ACHN (cell line): Measurements from ENCODE around the gene TMEM107.
"Not testable (repeated sequence)": the region's sequence is repeated elsewhere in the genome, so short reads cannot be mapped to it uniquely, and the experiment has no call there.

Experiments
- DNase-seq: peaks from one replicate; pipeline ENCODE4 v3.0.0-alpha.2; 2015
- in situ Hi-C: cut with HindIII; loops from 2 replicates; pipeline ENCODE4 v1.10.0; 2017; ENCODE audit warnings: low sequenced_read_pairs, low pct_ligation_motif_present, low pct_unique_long_range_greater_than_20kb

The TMEM107 gene

DNA sequence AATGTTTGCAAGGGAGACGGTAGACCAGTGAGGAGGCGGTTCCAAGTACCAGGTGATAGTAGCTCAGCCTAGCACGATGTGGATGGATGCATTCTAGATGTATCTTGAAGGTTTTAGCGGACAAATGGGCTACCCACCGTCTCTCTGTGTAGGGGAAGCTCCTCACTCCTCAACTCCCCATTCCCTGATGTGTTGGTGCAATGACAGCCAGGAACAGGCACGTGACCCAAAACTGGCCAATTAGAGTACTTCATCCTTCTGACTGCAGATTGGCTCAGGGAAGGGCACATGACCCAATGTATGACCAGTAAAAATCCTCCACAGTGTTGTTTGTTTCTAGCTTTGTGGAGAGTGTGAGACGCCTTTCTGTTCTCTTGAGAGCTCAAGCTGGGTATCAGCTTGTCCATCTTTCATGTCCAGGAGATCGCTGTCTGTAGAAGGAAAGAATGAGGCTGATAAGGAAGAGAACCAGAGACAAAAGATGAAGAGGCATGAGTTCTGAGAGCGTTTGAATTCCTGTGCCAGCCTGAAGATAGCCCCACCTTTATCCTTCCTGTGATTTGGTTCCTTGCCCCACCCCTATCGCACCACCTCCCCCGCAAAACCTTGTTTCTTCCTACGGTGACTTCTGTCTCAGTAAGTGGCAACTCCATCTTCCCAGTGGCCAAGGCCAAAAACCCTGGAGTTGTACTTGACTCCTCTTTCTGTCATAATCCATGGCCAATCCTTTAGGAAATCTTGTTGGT is 16.1 kb upstream of the TMEM107 start:
- in situ Hi-C loops = no loop called here
- DNase-seq = peak; percentile 97

DNA sequence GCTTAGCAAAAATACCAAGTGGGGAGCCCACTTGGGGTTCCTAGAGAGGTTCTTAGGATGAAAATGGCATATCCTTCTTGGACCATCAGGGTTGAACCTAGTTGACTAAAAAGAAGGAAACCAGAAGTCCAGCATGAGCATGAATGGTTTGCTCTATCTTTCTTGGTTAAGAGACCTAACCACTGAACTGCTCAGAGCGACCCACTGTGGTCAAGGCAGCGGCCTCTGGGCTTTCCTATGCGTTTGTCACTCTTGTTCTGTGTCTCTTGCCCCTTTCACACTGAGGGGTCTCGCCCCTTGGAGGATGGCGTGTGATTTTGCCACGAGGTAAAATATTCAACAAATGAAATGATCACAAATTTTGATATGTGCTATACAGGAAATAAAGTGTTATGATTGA is 14.3 kb upstream of the TMEM107 start:
- DNase-seq = no peak
- in situ Hi-C loops = no loop called here

- DNase-seq = peak; percentile 99
- in situ Hi-C loops = no loop called here
These were observed 13.7 kb upstream of the TMEM107 start, which contains the start of gene BORCS6 for GRCh38 chr17:8189711-8190477. Gene BORCS6, minus strand, starts transcription at chr17:8190180. Its CDS starts 40 bp downstream, at chr17:8190140.

DNA sequence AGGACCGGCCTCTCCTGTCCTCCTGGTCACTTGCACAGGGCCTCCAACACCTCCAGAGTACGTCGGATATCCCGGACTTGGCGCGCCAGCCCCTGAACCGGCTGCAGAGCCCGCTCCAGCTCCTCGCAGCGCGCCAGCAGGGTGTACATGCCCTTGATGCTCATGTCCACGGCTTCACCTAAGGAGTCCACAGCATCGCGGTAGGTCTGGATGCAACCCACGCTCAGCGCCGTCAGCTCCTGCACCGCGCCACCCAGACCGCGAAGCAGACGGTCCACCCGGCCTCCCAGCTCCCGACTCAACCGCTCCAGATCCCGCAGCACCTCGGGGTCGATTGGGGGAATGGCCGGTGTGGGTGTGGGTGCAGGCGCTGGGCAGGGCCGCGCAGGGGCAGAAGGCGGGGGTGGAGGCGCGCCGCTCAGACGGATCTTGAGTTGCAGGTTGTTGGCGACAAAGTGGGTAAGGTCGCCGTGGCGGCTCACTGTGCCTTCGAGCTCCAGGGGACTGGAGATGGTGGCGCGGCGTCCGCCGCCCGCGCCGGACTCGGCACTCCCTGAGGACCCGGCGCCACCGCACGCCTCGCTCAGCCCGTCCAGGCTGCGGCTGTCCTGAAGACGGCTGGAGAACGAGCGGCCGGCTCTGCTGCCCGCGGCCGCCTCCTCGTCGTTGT is 13.0 kb upstream of the TMEM107 start:
- in situ Hi-C loops = no loop called here
- no peak for DNase-seq

GRCh38 chr17:8188263-8188839 is 12.2 kb upstream of the TMEM107 start:
- in situ Hi-C loops = no loop called here

DNA sequence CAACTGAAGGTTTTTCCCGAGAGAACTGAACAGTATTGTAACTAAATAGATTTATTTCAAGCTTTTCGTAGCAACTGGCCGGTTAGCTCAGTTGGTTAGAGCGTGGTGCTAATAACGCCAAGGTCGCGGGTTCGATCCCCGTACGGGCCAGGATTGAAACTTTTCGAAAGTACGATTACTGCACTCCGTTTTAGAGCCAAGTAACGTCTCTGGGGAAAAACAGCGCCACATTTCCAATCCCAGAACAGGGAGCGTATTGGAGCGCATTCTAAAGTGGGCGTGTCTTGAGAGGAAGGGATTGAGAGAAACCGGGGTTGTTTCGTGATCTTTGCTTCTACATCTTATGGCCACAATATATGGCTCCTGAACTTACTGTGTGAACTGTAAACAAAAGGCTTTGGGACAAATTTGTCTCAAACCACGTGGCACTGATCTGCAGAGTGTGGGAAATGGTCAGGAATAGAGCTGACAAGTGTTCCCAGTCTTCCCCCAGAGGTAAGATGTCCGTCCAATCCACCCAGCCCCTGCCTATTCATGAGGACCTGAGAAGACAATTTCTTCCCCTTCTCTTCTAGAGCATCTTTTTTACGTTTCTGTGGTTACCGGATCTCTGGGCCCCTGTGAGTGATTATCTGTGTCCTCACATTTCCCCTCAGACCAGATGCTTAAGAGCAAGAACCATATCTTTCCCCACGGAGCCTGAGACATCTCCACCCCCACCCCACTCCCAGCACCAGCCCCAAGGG is 11.5 kb upstream of the TMEM107 start:
- in situ Hi-C loops = no loop called here
- DNase-seq = peak; percentile 99

More at GRCh38 chr17:8188263-8188839, 12.2 kb upstream of the TMEM107 start:
- no peak for DNase-seq

DNA sequence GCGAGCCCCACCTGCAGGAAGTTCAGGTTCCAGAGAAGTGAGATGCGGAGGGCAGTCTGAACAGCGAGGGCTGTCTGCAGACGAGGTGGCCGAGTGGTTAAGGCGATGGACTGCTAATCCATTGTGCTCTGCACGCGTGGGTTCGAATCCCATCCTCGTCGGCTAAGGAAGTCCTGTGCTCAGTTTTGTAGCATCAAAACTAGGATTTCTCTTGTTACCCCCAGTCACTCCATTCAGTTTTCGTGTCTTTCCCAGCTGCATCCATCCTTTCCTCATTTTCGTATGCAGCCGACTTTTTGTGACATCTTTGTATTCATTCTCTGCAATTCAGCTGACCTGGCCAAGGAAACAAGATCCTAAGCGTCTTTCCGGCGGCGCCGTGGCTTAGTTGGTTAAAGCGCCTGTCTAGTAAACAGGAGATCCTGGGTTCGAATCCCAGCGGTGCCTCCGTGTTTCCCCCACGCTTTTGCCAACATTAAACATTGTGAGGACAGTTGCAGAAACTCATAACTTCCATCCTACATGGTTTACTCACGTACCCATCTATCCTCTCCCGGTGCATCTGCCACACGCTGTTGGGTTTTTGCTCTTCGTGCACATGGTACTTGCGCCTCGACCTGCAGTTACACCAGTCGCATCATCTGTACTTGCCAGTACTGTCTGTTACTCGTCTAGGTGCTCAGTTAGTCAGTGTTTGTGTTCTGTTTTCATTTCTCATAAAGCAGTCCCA is 10.8 kb upstream of the TMEM107 start:
- in situ Hi-C loops = no loop called here
- peak; percentile 96 for DNase-seq

- in situ Hi-C loops = no loop called here
- DNase-seq = no peak
These were observed 10.2 kb upstream of the TMEM107 start for GRCh38 chr17:8186446-8186786.

DNA sequence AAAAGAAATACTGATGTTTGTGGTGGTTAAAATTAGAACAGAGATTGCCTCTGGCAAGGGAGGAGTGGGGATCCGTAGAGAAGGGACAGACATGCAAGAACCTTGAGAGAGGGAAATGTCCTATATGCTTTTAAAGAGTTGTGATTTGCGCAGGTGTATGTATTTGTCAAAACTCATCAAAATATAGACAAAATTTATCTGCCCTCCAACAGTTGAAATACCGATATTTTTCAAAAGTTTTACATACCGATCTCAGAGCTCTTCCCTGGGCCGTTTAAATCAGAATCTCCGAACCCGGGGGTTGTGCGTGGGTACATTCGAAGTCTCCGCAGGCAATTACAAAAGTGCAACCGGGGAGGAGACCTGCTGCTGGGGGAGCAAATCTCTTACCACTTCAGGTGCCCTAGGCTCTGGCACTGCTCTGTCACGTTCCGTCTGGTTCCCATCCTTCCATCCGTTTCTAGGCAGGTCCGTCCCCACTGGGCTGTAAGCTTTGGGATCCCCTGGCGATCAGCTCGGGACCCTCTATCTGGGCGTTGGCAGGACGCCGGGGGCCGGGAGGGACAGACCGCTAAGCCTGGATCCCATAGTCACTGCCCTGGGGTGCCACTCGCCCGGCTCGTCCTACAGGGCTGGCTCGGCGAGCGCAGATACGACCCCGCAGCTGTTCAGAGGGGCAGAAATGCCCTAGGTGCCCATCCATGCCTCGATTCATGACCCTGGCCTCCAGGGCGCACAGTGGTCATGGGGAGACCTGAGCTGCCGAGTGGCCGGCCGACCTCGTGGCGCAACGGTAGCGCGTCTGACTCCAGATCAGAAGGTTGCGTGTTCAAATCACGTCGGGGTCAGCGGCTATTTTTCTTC is 9.6 kb upstream of the TMEM107 start:
- in situ Hi-C loops = no loop called here
- peak; percentile 74 for DNase-seq

- in situ Hi-C loops = no loop called here
- no peak for DNase-seq
These were observed 985 bp upstream of the TMEM107 start for GRCh38 chr17:8176998-8177731.

- in situ Hi-C loops = no loop called here
- no peak for DNase-seq
These were observed 384 bp downstream of the TMEM107 start for GRCh38 chr17:8175795-8176196.

- DNase-seq = no peak
- in situ Hi-C loops = no loop called here
These were observed 2.3 kb downstream of the TMEM107 start for GRCh38 chr17:8173871-8174322.

GRCh38 chr17:8173056-8173870 is 2.9 kb downstream of the TMEM107 start:
- in situ Hi-C loops = no loop called here

GRCh38 chr17:8170186-8170585 is 6.0 kb downstream of the TMEM107 start:
- DNase-seq, in situ Hi-C loops: not testable (repeated sequence)

More at GRCh38 chr17:8173056-8173870, 2.9 kb downstream of the TMEM107 start:
- DNase-seq = peak; percentile 99

GRCh38 chr17:8167526-8167925 is 8.7 kb downstream of the TMEM107 start:
- no peak for DNase-seq
- in situ Hi-C loops = no loop called here
